K562 (cell line): Measurements from ENCODE around the gene CSTF1. TPM values are rescaled to one million over a fixed set of nuclear protein-coding genes. Genes with fewer than 3 reads are reported as not detected.

ENCODE experiments used
- ATAC-seq: fragments of 200-7000 bp; cut with Tn5 transposase; 3 replicates; pipeline ENCODE4 v1.9.1; 2020; ENCODE audit warnings: moderate library complexity
- BruUV-seq: library from RNA; stranded (reverse); fragments of 400-500 nt; replicated peaks from 2 replicates; lab custom pipeline; 2021; lab: Mats Ljungman, UMichigan
- CTCF ChIA-PET: fragments of 300-600 bp; formaldehyde crosslinking; extraction: SDS; loops from one replicate; lab custom pipeline; 2021; ENCODE audit warnings: low intra/inter-chr PET ratio; lab: Yijun Ruan, JAX
- POLR2A ChIA-PET: fragments of 300-600, 350-650 bp; sonication (Branson Sonifier 250); formaldehyde crosslinking; extraction: SDS; loops from one replicate; lab custom pipeline; 2021; ENCODE audit warnings: antibody characterized with exemption, inconsistent platforms; lab: Yijun Ruan, JAX
- DNase-seq, 4 experiments: peaks; one replicate each; pipeline versions ENCODE4 v3.0.0 to v3.0.0-alpha.2; 2011 to 2018; ENCODE audit warnings: low spot score in 3 of 4, mixed read lengths in 3 of 4; ENCODE audit errors: extremely low read depth in 1 of 4
- FAIRE-seq: peaks from 2 replicates; lab custom pipeline; 2011; peaks lifted over from hg19 to GRCh38; lab: Jason Lieb, UNC
- H2AFZ ChIP-seq: 2 replicates; pipeline ENCODE4 v1.6.0; 2011; ENCODE audit warnings: low read depth, low read length, control low read depth, inconsistent platforms
- H3K27ac ChIP-seq: fragments of 200-600 bp; 3 replicates; pipeline ENCODE4 v1.8.0; 2011; ENCODE audit warnings: low read depth, mild to moderate bottlenecking, control low read depth, inconsistent platforms, low read length, moderate library complexity, mixed read lengths; ENCODE audit errors: extremely low read depth
- H3K27me3 ChIP-seq, 2 experiments: fragments of 300-600 bp in 1 of 2; 2 replicates in 1 of 2; 3 replicates in 1 of 2; pipeline versions ENCODE4 v1.6.0 to v1.8.0; 2011; ENCODE audit warnings: inconsistent platforms in 2 of 2, low read length in 2 of 2, mild to moderate bottlenecking in 1 of 2, mixed read lengths in 1 of 2, moderate library complexity in 1 of 2; ENCODE audit not compliant: control insufficient read depth in 2 of 2, insufficient read depth in 2 of 2
- H3K36me3 ChIP-seq: fragments of 300-600 bp; 3 replicates; pipeline ENCODE4 v1.8.0; 2011; ENCODE audit warnings: mild to moderate bottlenecking, low read length, inconsistent platforms; ENCODE audit not compliant: control insufficient read depth, insufficient read depth
- H3K4me1 ChIP-seq, 2 experiments: fragments of 200-600 bp in 1 of 2; replicated peaks in 1 of 2; 2 replicates in 1 of 2; 3 replicates in 1 of 2; pipeline versions ENCODE4 v1.5.1 to v1.8.0; 2011; ENCODE audit warnings: inconsistent platforms in 2 of 2, low read length in 2 of 2, mild to moderate bottlenecking in 1 of 2, mixed read lengths in 1 of 2, moderate library complexity in 1 of 2; ENCODE audit not compliant: control insufficient read depth in 2 of 2, insufficient read depth in 2 of 2
- H3K4me2 ChIP-seq: 2 replicates; pipeline ENCODE4 v1.6.1; 2011; ENCODE audit warnings: low read length, control low read depth, inconsistent platforms, mixed read lengths; ENCODE audit not compliant: insufficient read depth
- H3K4me3 ChIP-seq: fragments of 200-600 bp; sonication (generic), shearing (Covaris generic); 2 replicates; pipeline ENCODE4 v1.5.1; 2016; ENCODE audit warnings: control low read depth, inconsistent platforms
- H3K79me2 ChIP-seq: fragments of 200-600 bp; 3 replicates; pipeline ENCODE4 v1.8.0; 2011; ENCODE audit warnings: low read length, inconsistent platforms; ENCODE audit not compliant: control insufficient read depth, insufficient read depth
- H3K9ac ChIP-seq, 2 experiments: 2 replicates each; pipeline versions ENCODE4 v1.6.0 to v1.6.1; 2011; ENCODE audit warnings: low read depth in 2 of 2, low read length in 2 of 2, control low read depth in 1 of 2, inconsistent platforms in 1 of 2, mild to moderate bottlenecking in 1 of 2, mixed read lengths in 1 of 2; ENCODE audit not compliant: insufficient read depth in 1 of 2
- H3K9me1 ChIP-seq: one replicate; pipeline ENCODE4 v1.6.0; 2011; ENCODE audit warnings: inconsistent platforms, mild to moderate bottlenecking, low read length, moderate library complexity; ENCODE audit not compliant: control insufficient read depth, insufficient read depth
- H3K9me3 ChIP-seq: replicated peaks from 2 replicates; pipeline ENCODE4 v1.5.1; 2011; ENCODE audit warnings: low read depth, low read length, inconsistent platforms; ENCODE audit not compliant: control insufficient read depth, insufficient read depth
- H4K20me1 ChIP-seq: replicated peaks from 2 replicates; pipeline ENCODE4 v1.6.1; 2011; ENCODE audit warnings: low read length, inconsistent platforms, mixed read lengths; ENCODE audit not compliant: control insufficient read depth, insufficient read depth
- CEBPG ChIP-seq, 3 experiments: fragments of 200-800 bp in 1 of 3; sonication (Bioruptor generic) in 1 of 3; sonication (generic) in 1 of 3; formaldehyde crosslinking in 1 of 3; IDR thresholded peaks in 2 of 3; conservative IDR thresholded peaks in 1 of 3; 2 replicates each; pipeline versions ENCODE4 v1.6.1 to v1.8.0; 2016 to 2022; ENCODE audit warnings: missing compliant biosample characterization in 2 of 3, missing genetic modification characterization in 2 of 3, mild to moderate bottlenecking in 1 of 3, missing genetic modification reagents in 1 of 3
- GTF2E2 ChIP-seq: fragments of 200-800 bp; sonication (Bioruptor generic); IDR thresholded peaks from 2 replicates; pipeline ENCODE4 v1.6.1; 2016; ENCODE audit warnings: missing genetic modification characterization, missing compliant biosample characterization
- JUN ChIP-seq, 2 experiments: sonication (generic) in 1 of 2; formaldehyde crosslinking in 1 of 2; IDR thresholded peaks; 2 replicates each; pipeline versions ENCODE4 v1.6.1 to v1.8.0; 2012 to 2022; ENCODE audit warnings: borderline replicate concordance in 2 of 2, mild to moderate bottlenecking in 2 of 2, improper control_type of control experiment in 1 of 2, low read depth in 1 of 2, low read length in 1 of 2, missing genetic modification reagents in 1 of 2
- WGBS: fragments of 100-300 bp; shearing (Covaris generic); methylation state at CpG from one replicate; pipeline ENCODE4 v1.1.6; 2016; ENCODE audit warnings: low coverage, mixed read lengths; ENCODE audit not compliant: insufficient coverage; ENCODE audit errors: missing lambda C conversion rate; 5-methylcytosine and 5-hydroxymethylcytosine counted together
- in situ Hi-C: fragments of 300-500 bp; cut with MboI; formaldehyde crosslinking; loops from 4 replicates; pipeline ENCODE4 v1.15.0; 2018; ENCODE audit warnings: inconsistent platforms, mixed read lengths
- intact Hi-C: fragments of 100-400 bp; cut with micrococcal nuclease; formaldehyde crosslinking; loops from 2 replicates; pipeline ENCODE4 v1.14.2; 2022
- polyA plus RNA-seq, 8 experiments: library from polyadenylated mRNA; depleted of rRNA in 4 of 8; stranded (reverse) in 5 of 8; unstranded in 3 of 8; fragments of >200 nt; fragmentation: Nextera tagmentation in 2 of 8; fragmentation: Illumina TruSeq in 1 of 8; extraction: Ambion mirVana in 2 of 8; extraction: Trizol in 1 of 8; gene quantifications; 2 replicates each; pipeline versions ENCODE4 v1.2.1 to v1.2.3, GENCODE V29; 2011 to 2014; ENCODE audit warnings: inconsistent platforms in 1 of 8, missing spikeins in 1 of 8
- total RNA-seq, 7 experiments: library from RNA; depleted of rRNA in 6 of 7; stranded (reverse); fragments of >200 nt in 6 of 7; fragmentation: Illumina TruSeq in 2 of 7; extraction: Trizol in 2 of 7; gene quantifications; 2 replicates each; pipeline versions ENCODE4 v1.2.1 to v1.2.3, GENCODE V29; 2011 to 2021; ENCODE audit warnings: low replicate concordance in 1 of 7
- TF ChIP-seq, protein P1 (sequence below): IDR thresholded peaks from 3 replicates; pipeline ENCODE4 v1.6.1; 2011; ENCODE audit warnings: borderline replicate concordance, mild to moderate bottlenecking; ENCODE audit not compliant: insufficient read length, insufficient read depth

Gene CSTF1
- total and polyA plus RNA-seq, 9 of the 15 experiments (the other 6 are each of a cell fraction or from before 2014, with no cell fraction given) = 30.8 to 110 (median 53.4) TPM

DNA sequence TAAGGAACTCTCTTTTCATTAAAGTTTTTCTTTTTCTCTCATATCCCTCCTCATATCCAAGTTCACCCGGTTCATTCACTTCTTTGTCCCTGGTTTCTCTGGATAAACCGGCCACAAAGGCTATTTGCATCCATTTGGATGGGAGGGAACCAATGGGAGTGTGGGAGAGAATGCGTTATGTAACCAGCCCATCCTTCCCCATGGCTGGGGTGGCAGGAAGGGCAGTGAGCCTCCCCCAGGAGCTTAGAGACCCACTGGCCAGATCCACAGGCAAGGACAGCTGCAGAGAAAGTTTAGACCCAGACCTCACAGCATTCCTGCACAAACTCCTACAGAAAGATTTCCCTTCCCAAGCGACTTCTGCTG is 30.4 kb downstream of the CSTF1 start (continued):
- TF ChIP-seq JUN (IDR thresholded peaks at IDR 0.05; ENCODE audit: borderline replicate concordance, low read depth, low read length) = no peak
- TF ChIP-seq JUN (CRISPR knock-in tag; IDR thresholded peaks at IDR 0.05; ENCODE audit: borderline replicate concordance) = no peak

DNA sequence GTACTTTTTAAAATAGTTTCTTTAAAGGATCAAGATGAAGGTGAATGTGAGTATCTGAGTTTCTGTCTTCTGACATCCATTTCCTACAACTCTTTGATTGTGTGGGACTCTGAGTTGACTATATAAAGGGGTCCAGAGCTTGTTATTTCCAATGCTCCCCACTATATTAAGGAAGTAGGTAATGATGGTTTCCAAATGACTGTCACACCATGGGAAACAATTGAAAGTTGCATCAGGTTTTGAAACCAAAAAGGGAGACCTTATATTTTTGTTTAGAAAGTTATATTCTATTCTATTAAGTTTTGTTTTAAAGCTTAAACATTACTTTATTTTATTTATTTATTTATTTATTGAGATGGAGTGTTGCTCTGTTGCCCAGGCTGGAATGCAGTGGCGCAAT is 30.8 kb downstream of the CSTF1 start:
- H3K27me3 ChIP-seq = no peaks in the 10 kb centered on the region
- DNase-seq (no peak), ATAC-seq (no peak), FAIRE-seq (no peak)
- no peak overlapping the region for H2AFZ ChIP-seq
- in situ Hi-C loops = no loop called here
- no TSS peak for BruUV-seq
- no peak overlapping the region for H3K4me3 ChIP-seq
- intact Hi-C loops = no loop called here
- H3K9ac ChIP-seq = peak overlapping the region in 1 of 2 experiments; percentile 62; a peak in 1 of 4 replicates
- TF ChIP-seq CEBPG (CRISPR knock-in tag; IDR thresholded peaks at IDR 0.05) (no peak), CEBPG (tag; conservative IDR thresholded peaks at IDR 0.05 in 1 of 2, IDR thresholded peaks at IDR 0.05 in 1 of 2) (peak in 1 of 2 experiments; percentile 6; a peak in 1 of 4 replicates), GTF2E2 (tag) (no peak)
- TF ChIP-seq, protein P1, sequence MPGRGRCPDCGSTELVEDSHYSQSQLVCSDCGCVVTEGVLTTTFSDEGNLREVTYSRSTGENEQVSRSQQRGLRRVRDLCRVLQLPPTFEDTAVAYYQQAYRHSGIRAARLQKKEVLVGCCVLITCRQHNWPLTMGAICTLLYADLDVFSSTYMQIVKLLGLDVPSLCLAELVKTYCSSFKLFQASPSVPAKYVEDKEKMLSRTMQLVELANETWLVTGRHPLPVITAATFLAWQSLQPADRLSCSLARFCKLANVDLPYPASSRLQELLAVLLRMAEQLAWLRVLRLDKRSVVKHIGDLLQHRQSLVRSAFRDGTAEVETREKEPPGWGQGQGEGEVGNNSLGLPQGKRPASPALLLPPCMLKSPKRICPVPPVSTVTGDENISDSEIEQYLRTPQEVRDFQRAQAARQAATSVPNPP = no peak
- peaks cover 99% of the 10 kb centered on the region for H3K79me2 ChIP-seq
- WGBS = 100% methylated on average over 1 of the region's 1 CpG
- H3K4me2 ChIP-seq = peak overlapping the region; percentile 62; the same call in 1 of the 2 replicates
- H3K27ac ChIP-seq = peak overlapping the region; percentile 27; the same call in 1 of the 3 replicates
- peaks cover 23% of the 10 kb centered on the region; the same call in 1 of the 2 replicates for H4K20me1 ChIP-seq
- POLR2A ChIA-PET = interaction anchor here (1.4 to 6.8 kb wide), 3 partner anchors 10 to 20 kb away, joined by 7 to 72 read pairs (median 15); partner anchors contain the start of gene CASS4
- H3K36me3 ChIP-seq = peaks cover 81% of the 10 kb centered on the region
- H3K4me1 ChIP-seq = peaks cover 28 to 78% of the 10 kb centered on the region in 2 experiments
- H3K9me1 ChIP-seq = no peaks in the 10 kb centered on the region
- H3K9me3 ChIP-seq = no peaks in the 10 kb centered on the region
- CTCF ChIA-PET = no interaction called here
